HepG2 (cell line): Measurements from ENCODE around the gene TBATA. TPM values are rescaled to one million over a fixed set of nuclear protein-coding genes. Genes with fewer than 3 reads are reported as not detected.

Experiments used
- ATAC-seq: fragments of 200-7000 bp; cut with Tn5 transposase; 3 replicates; pipeline ENCODE4 v1.9.1; 2020; ENCODE audit warnings: mild to moderate bottlenecking, moderate library complexity
- BruUV-seq: library from RNA; stranded (reverse); fragments of 400-500 nt; replicated peaks from 2 replicates; lab custom pipeline; 2021; lab: Mats Ljungman, UMichigan
- CTCF ChIA-PET: fragments of 300-600 bp; formaldehyde crosslinking; extraction: SDS; loops from one replicate; lab custom pipeline; 2021; ENCODE audit warnings: low total read pairs, inconsistent platforms, low intra/inter-chr PET ratio; lab: Yijun Ruan, JAX
- POLR2A ChIA-PET: fragments of 350-600 bp; sonication (Branson Sonifier 250); formaldehyde crosslinking; loops from one replicate; lab custom pipeline; 2020; ENCODE audit warnings: antibody characterized with exemption, inconsistent platforms; lab: Yijun Ruan, JAX
- DNase-seq: peaks from one replicate; pipeline ENCODE4 v3.0.0-alpha.2; 2015; ENCODE audit warnings: low spot score
- FAIRE-seq: peaks from 3 replicates; lab custom pipeline; 2011; peaks lifted over from hg19 to GRCh38; lab: Jason Lieb, UNC
- H2AFZ ChIP-seq: one replicate; pipeline ENCODE4 v1.6.1; 2011; ENCODE audit warnings: low read length, inconsistent platforms
- H3K27ac ChIP-seq: fragments of 300-600 bp; 3 replicates; pipeline ENCODE4 v1.8.0; 2011; ENCODE audit warnings: mixed run types, mild to moderate bottlenecking, mixed read lengths, low read length, inconsistent platforms; ENCODE audit not compliant: insufficient read depth; ENCODE audit errors: extremely low read length
- H3K27me3 ChIP-seq, 2 experiments: fragments of 200-600 bp in 1 of 2; 2 replicates in 1 of 2; 3 replicates in 1 of 2; pipeline versions ENCODE4 v1.6.0 to v1.8.0; 2011; ENCODE audit warnings: low read length in 2 of 2, mild to moderate bottlenecking in 2 of 2, moderate library complexity in 2 of 2, inconsistent platforms in 1 of 2; ENCODE audit not compliant: insufficient read depth in 2 of 2, control insufficient read depth in 1 of 2
- H3K36me3 ChIP-seq, 2 experiments: fragments of 200-600 bp in 1 of 2; replicated peaks in 1 of 2; 2 replicates in 1 of 2; 3 replicates in 1 of 2; pipeline versions ENCODE4 v1.5.1 to v1.8.0; 2011; ENCODE audit warnings: low read length in 2 of 2, inconsistent platforms in 1 of 2; ENCODE audit not compliant: insufficient read depth in 2 of 2, control insufficient read depth in 1 of 2
- H3K4me1 ChIP-seq: 2 replicates; pipeline ENCODE4 v1.5.1; 2012; ENCODE audit warnings: low read length, inconsistent platforms; ENCODE audit not compliant: insufficient read depth
- H3K4me2 ChIP-seq: 2 replicates; pipeline ENCODE4 v1.6.0; 2011; ENCODE audit warnings: low read depth, low read length, inconsistent platforms
- H3K4me3 ChIP-seq, 3 experiments: fragments of 200-600 bp in 1 of 3; sonication (generic), shearing (Covaris generic) in 1 of 3; replicated peaks in 1 of 3; 2 replicates each; pipeline ENCODE4 v1.5.1; 2011 to 2016; ENCODE audit warnings: low read length in 3 of 3, inconsistent platforms in 2 of 3, low read depth in 2 of 3, mild to moderate bottlenecking in 2 of 3, control low read depth in 1 of 3, mixed read lengths in 1 of 3; ENCODE audit not compliant: insufficient read depth in 1 of 3
- H3K79me2 ChIP-seq: one replicate; pipeline ENCODE4 v1.6.1; 2011; ENCODE audit warnings: low read length, inconsistent platforms; ENCODE audit not compliant: insufficient read depth
- H3K9ac ChIP-seq: 2 replicates; pipeline ENCODE4 v1.6.0; 2011; ENCODE audit warnings: mild to moderate bottlenecking, low read depth, low read length, inconsistent platforms; ENCODE audit not compliant: insufficient read depth
- H3K9me3 ChIP-seq: 2 replicates; pipeline ENCODE4 v1.5.1; 2012; ENCODE audit warnings: mild to moderate bottlenecking, low read length
- H4K20me1 ChIP-seq: 2 replicates; pipeline ENCODE4 v1.6.0; 2011; ENCODE audit warnings: inconsistent platforms, mild to moderate bottlenecking, low read length, moderate library complexity; ENCODE audit not compliant: insufficient read depth
- BRCA1 ChIP-seq: sonication (generic); formaldehyde crosslinking; IDR thresholded peaks from 2 replicates; pipeline ENCODE4 v1.4.0; 2020; ENCODE audit warnings: missing genetic modification reagents
- HDAC2 ChIP-seq: sonication (generic); formaldehyde crosslinking; IDR thresholded peaks from 2 replicates; pipeline ENCODE4 v1.4.0; 2020; ENCODE audit warnings: missing genetic modification reagents
- NR1H2 ChIP-seq: sonication (generic); formaldehyde crosslinking; IDR thresholded peaks from 2 replicates; pipeline ENCODE4 v1.8.1; 2022; ENCODE audit warnings: low read depth, missing genetic modification reagents, borderline replicate concordance
- PAWR ChIP-seq: sonication (generic); formaldehyde crosslinking; IDR thresholded peaks from 2 replicates; pipeline ENCODE4 v1.4.0; 2020; ENCODE audit warnings: missing genetic modification reagents, mild to moderate bottlenecking, borderline replicate concordance
- PCBP2 ChIP-seq: fragments of 200-400 bp; formaldehyde crosslinking; optimal IDR thresholded peaks from 2 replicates; pipeline ENCODE3; 2018; ENCODE audit warnings: low read length, low read depth; ENCODE audit not compliant: poor library complexity, severe bottlenecking
- PITX1 ChIP-seq: sonication (generic); formaldehyde crosslinking; IDR thresholded peaks from 2 replicates; pipeline ENCODE4 v1.5.1; 2020; ENCODE audit warnings: mild to moderate bottlenecking, missing genetic modification reagents
- RFXANK ChIP-seq: IDR thresholded peaks from 2 replicates; pipeline ENCODE4 v1.6.1; 2016
- RXRB ChIP-seq: IDR thresholded peaks from 2 replicates; pipeline ENCODE4 v1.6.1; 2016; ENCODE audit warnings: borderline replicate concordance, missing genetic modification reagents, missing compliant biosample characterization
- SAFB2 ChIP-seq: sonication (generic); formaldehyde crosslinking; IDR thresholded peaks from 2 replicates; pipeline ENCODE4 v1.5.1; 2020; ENCODE audit warnings: missing genetic modification reagents, low read depth, mild to moderate bottlenecking, borderline replicate concordance
- SALL1 ChIP-seq: sonication (generic); formaldehyde crosslinking; IDR thresholded peaks from 2 replicates; pipeline ENCODE4 v1.8.0; 2022; ENCODE audit warnings: mild to moderate bottlenecking, missing genetic modification reagents
- ZFP36L2 ChIP-seq: sonication (generic); formaldehyde crosslinking; IDR thresholded peaks from 2 replicates; pipeline ENCODE4 v1.4.0; 2020; ENCODE audit warnings: missing genetic modification reagents
- ZFP37 ChIP-seq: sonication (generic); formaldehyde crosslinking; IDR thresholded peaks from 2 replicates; pipeline ENCODE4 v1.4.0; 2020; ENCODE audit warnings: missing genetic modification reagents, borderline replicate concordance
- ZNF292 ChIP-seq: sonication (generic); formaldehyde crosslinking; IDR thresholded peaks from 2 replicates; pipeline ENCODE4 v1.8.1; 2022; ENCODE audit warnings: mild to moderate bottlenecking, low read depth, missing genetic modification reagents, borderline replicate concordance
- WGBS: methylation state at CpG from one replicate; pipeline ENCODE4 v1.1.6; 2017; ENCODE audit warnings: low lambda C conversion rate; 5-methylcytosine and 5-hydroxymethylcytosine counted together
- in situ Hi-C: cut with HindIII; loops from 2 replicates; pipeline ENCODE4 v1.10.0; 2017; ENCODE audit warnings: low pct_unique_long_range_greater_than_20kb; ENCODE audit not compliant: extremely low pct_ligation_motif_present
- intact Hi-C: fragments of 100-400 bp; cut with micrococcal nuclease; formaldehyde crosslinking; loops from one replicate; pipeline ENCODE4 v1.10.0; 2022; ENCODE audit not compliant: unreplicated experiment
- polyA plus RNA-seq, 8 experiments: library from polyadenylated mRNA; depleted of rRNA in 3 of 8; stranded (reverse) in 7 of 8; unstranded in 1 of 8; fragments of >200 nt; fragmentation: Illumina TruSeq in 4 of 8; extraction: Trizol in 4 of 8; gene quantifications; 2 replicates each; pipeline versions ENCODE4 v1.2.1 to v1.2.3, GENCODE V29; 2011 to 2016; ENCODE audit warnings: low read depth in 4 of 8, missing spikeins in 1 of 8, mixed read lengths in 1 of 8; ENCODE audit not compliant: insufficient read depth in 1 of 8
- total RNA-seq, 5 experiments: library from RNA; depleted of rRNA; stranded (reverse); fragments of >200 nt; fragmentation: Illumina TruSeq; extraction: Trizol; gene quantifications; 2 replicates each; pipeline ENCODE4 v1.2.3, GENCODE V29; 2016; ENCODE audit warnings: low read depth in 1 of 5
- TF ChIP-seq, protein P1 (sequence below): sonication (generic); formaldehyde crosslinking; IDR thresholded peaks from 2 replicates; pipeline ENCODE4 v1.8.1; 2022; ENCODE audit warnings: low read depth, mild to moderate bottlenecking, missing genetic modification reagents
- TF ChIP-seq, protein P2 (sequence below): conservative IDR thresholded peaks from 2 replicates; pipeline ENCODE4 v1.6.1; 2018; ENCODE audit warnings: missing genetic modification reagents
- TF ChIP-seq, protein P3 (sequence below): sonication (generic); formaldehyde crosslinking; conservative IDR thresholded peaks from 2 replicates; pipeline ENCODE4 v1.4.0; 2020; ENCODE audit warnings: mild to moderate bottlenecking, missing genetic modification reagents, moderate library complexity

Gene TBATA
- total and polyA plus RNA-seq, 2 of the 13 experiments (the other 11 are each of a cell fraction or from before 2014, with no cell fraction given), result not detected

DNA sequence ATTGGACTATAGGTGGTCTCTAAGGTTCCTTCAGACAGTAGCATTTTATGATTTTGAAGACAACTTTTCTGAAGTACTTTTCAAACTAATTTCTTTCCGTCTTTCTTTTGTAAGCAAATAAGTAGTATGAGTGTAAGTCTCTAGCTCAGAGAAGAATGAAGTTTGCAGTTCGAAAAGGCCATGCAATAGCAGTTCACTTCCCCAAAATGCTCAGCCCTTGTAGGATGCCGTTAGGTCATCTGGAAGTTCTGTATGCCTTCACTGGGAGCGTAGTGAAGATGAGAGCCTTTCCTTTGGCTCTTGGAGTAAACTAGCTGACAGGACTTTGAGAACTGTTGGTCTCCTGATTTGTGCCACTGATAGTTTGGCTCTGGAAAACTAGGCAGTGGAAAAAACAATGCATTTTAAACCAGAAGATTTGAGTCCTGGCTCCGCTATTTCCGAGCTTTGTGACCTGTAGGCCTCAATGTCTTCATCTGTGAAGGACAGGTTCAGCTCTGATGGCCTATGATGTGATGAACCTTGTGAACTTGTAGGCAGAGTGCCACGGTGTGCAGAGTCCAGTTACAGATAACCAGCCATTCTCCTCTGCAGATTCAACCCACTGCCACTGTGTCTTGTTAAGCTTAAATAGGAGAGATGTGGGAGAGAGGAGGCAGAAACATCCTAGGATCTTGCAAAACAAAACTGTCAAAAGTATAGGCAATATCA, 49.4 kb upstream of the TBATA start (continued):
- TF ChIP-seq BRCA1 (CRISPR knock-in tag) (no peak), NR1H2 (CRISPR knock-in tag) (no peak), ZNF292 (CRISPR knock-in tag) (peak; percentile 20; the same call in 1 of the 2 replicates), HDAC2 (CRISPR knock-in tag) (peak; percentile 62; the same call in 1 of the 2 replicates)
- TF ChIP-seq, protein P1, sequence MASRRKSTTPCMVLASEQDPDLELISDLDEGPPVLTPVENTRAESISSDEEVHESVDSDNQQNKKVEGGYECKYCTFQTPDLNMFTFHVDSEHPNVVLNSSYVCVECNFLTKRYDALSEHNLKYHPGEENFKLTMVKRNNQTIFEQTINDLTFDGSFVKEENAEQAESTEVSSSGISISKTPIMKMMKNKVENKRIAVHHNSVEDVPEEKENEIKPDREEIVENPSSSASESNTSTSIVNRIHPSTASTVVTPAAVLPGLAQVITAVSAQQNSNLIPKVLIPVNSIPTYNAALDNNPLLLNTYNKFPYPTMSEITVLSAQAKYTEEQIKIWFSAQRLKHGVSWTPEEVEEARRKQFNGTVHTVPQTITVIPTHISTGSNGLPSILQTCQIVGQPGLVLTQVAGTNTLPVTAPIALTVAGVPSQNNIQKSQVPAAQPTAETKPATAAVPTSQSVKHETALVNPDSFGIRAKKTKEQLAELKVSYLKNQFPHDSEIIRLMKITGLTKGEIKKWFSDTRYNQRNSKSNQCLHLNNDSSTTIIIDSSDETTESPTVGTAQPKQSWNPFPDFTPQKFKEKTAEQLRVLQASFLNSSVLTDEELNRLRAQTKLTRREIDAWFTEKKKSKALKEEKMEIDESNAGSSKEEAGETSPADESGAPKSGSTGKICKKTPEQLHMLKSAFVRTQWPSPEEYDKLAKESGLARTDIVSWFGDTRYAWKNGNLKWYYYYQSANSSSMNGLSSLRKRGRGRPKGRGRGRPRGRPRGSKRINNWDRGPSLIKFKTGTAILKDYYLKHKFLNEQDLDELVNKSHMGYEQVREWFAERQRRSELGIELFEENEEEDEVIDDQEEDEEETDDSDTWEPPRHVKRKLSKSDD (CRISPR knock-in tag), result no peak

DNA sequence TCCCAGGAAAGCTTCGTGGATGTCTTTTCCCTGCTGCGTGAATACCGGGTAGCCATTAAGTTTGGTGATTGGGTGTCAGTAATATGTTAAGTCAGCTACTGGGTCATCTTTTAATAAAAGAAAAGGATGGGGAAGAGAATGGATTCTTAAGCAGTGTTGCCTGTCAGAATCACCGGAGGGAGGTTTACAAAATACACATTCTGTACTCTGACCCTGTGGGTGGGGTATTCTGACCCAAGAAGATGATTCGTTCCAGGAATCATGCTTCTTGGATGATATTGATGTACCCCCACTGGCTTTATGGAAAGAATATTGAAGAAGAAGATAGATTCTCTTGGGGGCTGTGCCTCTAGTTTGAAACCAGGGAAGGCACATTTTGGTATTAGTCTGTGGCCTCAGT, 48.8 kb upstream of the TBATA start:
- in situ Hi-C loops (no loop called here), intact Hi-C loops (loop anchor here (2.0 kb wide), 1 partner anchor 19 kb away; no protein-coding TSS in a partner anchor)
- Histone ChIP-seq H4K20me1 (no peaks in the 10 kb centered on the region), H3K4me1 (peaks cover 48% of the 10 kb centered on the region), H3K79me2 (peaks cover 20% of the 10 kb centered on the region), H2AFZ (no peak overlapping the region), H3K27ac (no peak overlapping the region), H3K4me2 (no peak overlapping the region), H3K27me3 (no peaks in the 10 kb centered on the region), H3K4me3 (no peak overlapping the region), H3K36me3 (peaks cover 0 to 3% of the 10 kb centered on the region in 2 experiments; a peak in 2 of 5 replicates), H3K9ac (no peak overlapping the region), H3K9me3 (peaks cover 6% of the 10 kb centered on the region; the same call in 1 of the 2 replicates)
- FAIRE-seq (no peak), ATAC-seq (no peak), DNase-seq (no peak)
- no TSS peak for BruUV-seq
- ChIA-PET POLR2A (no interaction called here), CTCF (no interaction called here)
- WGBS, result 87% methylated on average over 5 of the region's 5 CpGs
- no peak for TF ChIP-seq PCBP2
- TF ChIP-seq, protein P2, sequence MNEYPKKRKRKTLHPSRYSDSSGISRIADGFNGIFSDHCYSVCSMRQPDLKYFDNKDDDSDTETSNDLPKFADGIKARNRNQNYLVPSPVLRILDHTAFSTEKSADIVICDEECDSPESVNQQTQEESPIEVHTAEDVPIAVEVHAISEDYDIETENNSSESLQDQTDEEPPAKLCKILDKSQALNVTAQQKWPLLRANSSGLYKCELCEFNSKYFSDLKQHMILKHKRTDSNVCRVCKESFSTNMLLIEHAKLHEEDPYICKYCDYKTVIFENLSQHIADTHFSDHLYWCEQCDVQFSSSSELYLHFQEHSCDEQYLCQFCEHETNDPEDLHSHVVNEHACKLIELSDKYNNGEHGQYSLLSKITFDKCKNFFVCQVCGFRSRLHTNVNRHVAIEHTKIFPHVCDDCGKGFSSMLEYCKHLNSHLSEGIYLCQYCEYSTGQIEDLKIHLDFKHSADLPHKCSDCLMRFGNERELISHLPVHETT (CRISPR knock-in tag), result no peak
- TF ChIP-seq ZFP36L2, result no peak
- TF ChIP-seq RXRB, result no peak
- no peak for TF ChIP-seq SALL1 (CRISPR knock-in tag)
- TF ChIP-seq, protein P3, sequence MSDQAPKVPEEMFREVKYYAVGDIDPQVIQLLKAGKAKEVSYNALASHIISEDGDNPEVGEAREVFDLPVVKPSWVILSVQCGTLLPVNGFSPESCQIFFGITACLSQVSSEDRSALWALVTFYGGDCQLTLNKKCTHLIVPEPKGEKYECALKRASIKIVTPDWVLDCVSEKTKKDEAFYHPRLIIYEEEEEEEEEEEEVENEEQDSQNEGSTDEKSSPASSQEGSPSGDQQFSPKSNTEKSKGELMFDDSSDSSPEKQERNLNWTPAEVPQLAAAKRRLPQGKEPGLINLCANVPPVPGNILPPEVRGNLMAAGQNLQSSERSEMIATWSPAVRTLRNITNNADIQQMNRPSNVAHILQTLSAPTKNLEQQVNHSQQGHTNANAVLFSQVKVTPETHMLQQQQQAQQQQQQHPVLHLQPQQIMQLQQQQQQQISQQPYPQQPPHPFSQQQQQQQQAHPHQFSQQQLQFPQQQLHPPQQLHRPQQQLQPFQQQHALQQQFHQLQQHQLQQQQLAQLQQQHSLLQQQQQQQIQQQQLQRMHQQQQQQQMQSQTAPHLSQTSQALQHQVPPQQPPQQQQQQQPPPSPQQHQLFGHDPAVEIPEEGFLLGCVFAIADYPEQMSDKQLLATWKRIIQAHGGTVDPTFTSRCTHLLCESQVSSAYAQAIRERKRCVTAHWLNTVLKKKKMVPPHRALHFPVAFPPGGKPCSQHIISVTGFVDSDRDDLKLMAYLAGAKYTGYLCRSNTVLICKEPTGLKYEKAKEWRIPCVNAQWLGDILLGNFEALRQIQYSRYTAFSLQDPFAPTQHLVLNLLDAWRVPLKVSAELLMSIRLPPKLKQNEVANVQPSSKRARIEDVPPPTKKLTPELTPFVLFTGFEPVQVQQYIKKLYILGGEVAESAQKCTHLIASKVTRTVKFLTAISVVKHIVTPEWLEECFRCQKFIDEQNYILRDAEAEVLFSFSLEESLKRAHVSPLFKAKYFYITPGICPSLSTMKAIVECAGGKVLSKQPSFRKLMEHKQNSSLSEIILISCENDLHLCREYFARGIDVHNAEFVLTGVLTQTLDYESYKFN (CRISPR knock-in tag), result no peak
- no peak for TF ChIP-seq RFXANK (CRISPR knock-in tag)
- TF ChIP-seq SAFB2, result no peak
- no peak for TF ChIP-seq ZFP37
- no peak for TF ChIP-seq PITX1 (CRISPR knock-in tag)
- TF ChIP-seq PAWR, result no peak
